GM12878 (cell line): ENCODE measurements around the gene MRPS21. TPM values are rescaled to one million over a fixed set of nuclear protein-coding genes. Genes with fewer than 3 reads are reported as not detected.

Source experiments
- ATAC-seq: fragments of 200-7000 bp; cut with Tn5 transposase; 3 replicates; pipeline ENCODE4 v1.9.1; 2020; ENCODE audit warnings: mild to moderate bottlenecking, moderate library complexity
- BruUV-seq: library from RNA; stranded (reverse); fragments of 400-500 nt; replicated peaks from 2 replicates; lab custom pipeline; 2021; lab: Mats Ljungman, UMichigan
- CTCF ChIA-PET: fragments of 300-600 bp; sonication (Branson Sonifier 250); formaldehyde crosslinking; extraction: SDS; loops from one replicate; lab custom pipeline; 2021; ENCODE audit warnings: inconsistent platforms; lab: Yijun Ruan, JAX
- POLR2A ChIA-PET: fragments of 350-600 bp; formaldehyde crosslinking; extraction: SDS; loops from one replicate; lab custom pipeline; 2021; ENCODE audit warnings: inconsistent platforms; lab: Charles Lee
- RAD21 ChIA-PET: fragments of 300-600 bp; sonication (Branson Sonifier 250); formaldehyde crosslinking; loops from one replicate; lab custom pipeline; 2023; ENCODE audit warnings: antibody characterized with exemption; ENCODE audit not compliant: unreplicated experiment; lab: Charles Lee
- SMC1A ChIA-PET: fragments of 300-600 bp; sonication (Branson Sonifier 250); formaldehyde crosslinking; loops from one replicate; lab custom pipeline; 2023; ENCODE audit not compliant: unreplicated experiment, uncharacterized antibody; lab: Charles Lee
- DNase-seq: peaks from one replicate; pipeline ENCODE4 v3.0.0-alpha.2; 2011; ENCODE audit warnings: low read depth, low spot score
- FAIRE-seq: peaks from 3 replicates; lab custom pipeline; 2011; peaks lifted over from hg19 to GRCh38; lab: Jason Lieb, UNC
- H2AFZ ChIP-seq: 2 replicates; pipeline ENCODE4 v1.6.0; 2011; ENCODE audit warnings: low read depth, low read length, control low read depth; ENCODE audit not compliant: control insufficient read depth
- H3K27ac ChIP-seq: 2 replicates; pipeline ENCODE4 v1.5.1; 2011; ENCODE audit warnings: control low read depth; ENCODE audit not compliant: control insufficient read depth, insufficient read depth
- H3K27me3 ChIP-seq, 2 experiments: replicated peaks in 1 of 2; 2 replicates each; pipeline versions ENCODE4 v1.6.0 to v1.6.1; 2011; ENCODE audit warnings: low read length in 1 of 2; ENCODE audit not compliant: control insufficient read depth in 2 of 2, insufficient read depth in 2 of 2
- H3K36me3 ChIP-seq, 2 experiments: 2 replicates each; pipeline ENCODE4 v1.5.1; 2011; ENCODE audit warnings: low read length in 1 of 2; ENCODE audit not compliant: control insufficient read depth in 2 of 2, insufficient read depth in 2 of 2
- H3K4me1 ChIP-seq: 2 replicates; pipeline ENCODE4 v1.6.1; 2011; ENCODE audit warnings: mild to moderate bottlenecking, low read length, moderate library complexity, mixed read lengths; ENCODE audit not compliant: control insufficient read depth, insufficient read depth
- H3K4me2 ChIP-seq: 2 replicates; pipeline ENCODE4 v1.6.0; 2011; ENCODE audit warnings: control low read depth; ENCODE audit not compliant: control insufficient read depth, insufficient read depth
- H3K4me3 ChIP-seq: fragments of 200-600 bp; sonication (generic); 2 replicates; pipeline ENCODE4 v1.5.1; 2016
- H3K79me2 ChIP-seq: 2 replicates; pipeline ENCODE4 v1.6.0; 2011; ENCODE audit warnings: low read length; ENCODE audit not compliant: control insufficient read depth, insufficient read depth
- H3K9ac ChIP-seq: 2 replicates; pipeline ENCODE4 v1.8.0; 2011; ENCODE audit warnings: low read length, control low read depth, mixed read lengths; ENCODE audit not compliant: control insufficient read depth, insufficient read depth
- H3K9me3 ChIP-seq: replicated peaks from 3 replicates; pipeline ENCODE4 v1.5.1; 2011; ENCODE audit warnings: mild to moderate bottlenecking, low read length; ENCODE audit not compliant: control insufficient read depth, insufficient read depth
- H4K20me1 ChIP-seq: 2 replicates; pipeline ENCODE4 v1.6.0; 2011; ENCODE audit not compliant: control insufficient read depth, insufficient read depth
- JUND ChIP-seq: IDR thresholded peaks from 2 replicates; pipeline ENCODE4 v1.6.1; 2012; ENCODE audit warnings: low read depth, mild to moderate bottlenecking, low read length, improper control_type of control experiment, moderate library complexity
- WGBS: methylation state at CpG from one replicate; pipeline ENCODE4 v1.1.6; 2016; ENCODE audit warnings: low lambda C conversion rate; ENCODE audit not compliant: insufficient replicate concordance, insufficient coverage; ENCODE audit errors: missing lambda C conversion rate; 5-methylcytosine and 5-hydroxymethylcytosine counted together
- in situ Hi-C: fragments of 300-500 bp; cut with MboI; formaldehyde crosslinking; loops from 9 replicates; pipeline ENCODE4 v1.14.3; 2018; ENCODE audit warnings: mixed read lengths
- intact Hi-C: fragments of 100-400 bp; cut with micrococcal nuclease; formaldehyde crosslinking; loops from one replicate; pipeline ENCODE4 v1.14.2; 2022; ENCODE audit not compliant: unreplicated experiment
- polyA plus RNA-seq, 11 experiments: library from polyadenylated mRNA; depleted of rRNA in 4 of 11; unstranded in 6 of 11; stranded (reverse) in 5 of 11; fragments of >200 nt; fragmentation: Nextera tagmentation in 4 of 11; fragmentation: Illumina TruSeq in 1 of 11; extraction: Ambion mirVana in 4 of 11; extraction: Trizol in 1 of 11; gene quantifications; 1 replicate in 1 of 11; 2 replicates in 10 of 11; pipeline versions ENCODE4 v1.2.1 to v1.2.3, GENCODE V29; 2011 to 2016; ENCODE audit warnings: inconsistent platforms in 2 of 11, missing spikeins in 2 of 11, low read depth in 1 of 11
- total RNA-seq, 4 experiments: library from RNA; depleted of rRNA in 3 of 4; stranded (reverse); fragments of >200 nt in 3 of 4; fragmentation: Illumina TruSeq in 1 of 4; extraction: Trizol in 1 of 4; gene quantifications; 2 replicates each; pipeline versions ENCODE4 v1.2.1 to v1.2.3, GENCODE V29; 2013 to 2021
- TF ChIP-seq, protein P1 (sequence below): fragments of 450-650 bp; formaldehyde crosslinking; IDR thresholded peaks from 2 replicates; pipeline ENCODE4 v1.4.0; 2020; ENCODE audit warnings: mild to moderate bottlenecking, moderate library complexity
- TF ChIP-seq, protein P2 (sequence below): fragments of 150-350 bp; IDR thresholded peaks from 2 replicates; pipeline ENCODE4 v1.6.1; 2016; ENCODE audit warnings: low read depth, low read length

Gene MRPS21
- total and polyA plus RNA-seq, 10 of the 15 experiments (the other 5 are each of a cell fraction or from before 2014, with no cell fraction given), result 69.4 to 275 (median 103) TPM

DNA sequence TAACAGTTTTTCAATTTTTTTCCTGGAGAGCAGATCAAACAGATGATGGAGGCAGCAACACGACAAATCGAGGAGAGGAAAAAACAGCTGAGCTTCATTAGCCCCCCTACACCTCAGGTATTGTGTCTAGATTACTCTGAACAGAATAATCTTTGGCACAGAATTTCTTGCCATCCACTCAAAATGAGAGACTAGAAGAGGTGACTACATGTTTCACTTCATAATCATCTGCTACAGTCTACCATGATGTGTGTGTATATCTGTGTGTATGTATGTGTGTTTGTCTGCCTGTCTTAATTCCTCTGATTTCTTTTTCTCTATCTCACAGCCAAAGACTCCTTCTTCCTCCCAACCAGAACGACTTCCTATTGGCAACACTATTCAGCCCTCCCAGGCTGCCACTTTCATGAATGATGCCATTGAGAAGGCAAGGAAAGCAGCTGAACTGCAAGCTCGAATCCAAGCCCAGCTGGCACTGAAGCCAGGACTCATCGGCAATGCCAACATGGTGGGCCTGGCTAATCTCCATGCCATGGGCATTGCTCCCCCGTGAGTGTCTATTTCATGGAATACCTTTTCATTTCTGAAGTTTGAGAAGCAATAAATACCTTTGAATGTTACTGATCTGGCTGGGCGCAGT is 39.1 kb downstream of the MRPS21 start:
- Histone ChIP-seq H3K27ac (no peak overlapping the region), H3K4me1 (no peaks in the 10 kb centered on the region), H3K9me3 (no peaks in the 10 kb centered on the region), H3K9ac (no peak overlapping the region), H3K36me3 (peaks cover 8 to 44% of the 10 kb centered on the region in 2 experiments), H2AFZ (no peak overlapping the region), H3K79me2 (no peaks in the 10 kb centered on the region; the same call in 1 of the 2 replicates), H3K4me3 (no peak overlapping the region), H4K20me1 (no peaks in the 10 kb centered on the region), H3K27me3 (no peaks in the 10 kb centered on the region), H3K4me2 (no peak overlapping the region)
- intact Hi-C loops (no loop called here), in situ Hi-C loops (no loop called here)
- ATAC-seq (no peak), FAIRE-seq (no peak), DNase-seq (no peak)
- CTCF ChIA-PET, result no interaction called here
- POLR2A ChIA-PET, result no interaction called here
- no TSS peak for BruUV-seq
- 89% methylated on average over 7 of the region's 7 CpGs for WGBS
- SMC1A ChIA-PET, result no interaction called here
- TF ChIP-seq JUND, result no peak
- RAD21 ChIA-PET, result no interaction called here

- no peaks in the 10 kb centered on the region for H4K20me1 ChIP-seq
- no peaks in the 10 kb centered on the region for H3K27me3 ChIP-seq
- H3K9me3 ChIP-seq, result no peaks in the 10 kb centered on the region
- H3K4me2 ChIP-seq, result no peak overlapping the region
- POLR2A ChIA-PET, result no interaction called here
- no peaks in the 10 kb centered on the region for H3K4me1 ChIP-seq
- intact Hi-C loops (no loop called here), in situ Hi-C loops (no loop called here)
- SMC1A ChIA-PET, result interaction anchor here (0.6 kb wide), 1 partner anchor 635 kb away, joined by 3 read pairs; no protein-coding TSS in a partner anchor
- CTCF ChIA-PET, result interaction anchor here (0.6 kb wide), 1 partner anchor 91 kb away, joined by 3 read pairs; no protein-coding TSS in a partner anchor
- no peak overlapping the region for H3K9ac ChIP-seq
- no peak overlapping the region for H3K4me3 ChIP-seq
- RAD21 ChIA-PET, result no interaction called here
- no TSS peak for BruUV-seq
- no peak for FAIRE-seq
- no peaks in the 10 kb centered on the region for H3K79me2 ChIP-seq
- WGBS, result 96% methylated on average over 4 of the region's 4 CpGs
- H3K27ac ChIP-seq, result no peak overlapping the region
- DNase-seq, result no peak
- no peak overlapping the region for H2AFZ ChIP-seq
- H3K36me3 ChIP-seq, result peaks cover 6 to 7% of the 10 kb centered on the region in 2 experiments; a peak in 3 of 4 replicates
- ATAC-seq, result no peak
- TF ChIP-seq, protein P1, sequence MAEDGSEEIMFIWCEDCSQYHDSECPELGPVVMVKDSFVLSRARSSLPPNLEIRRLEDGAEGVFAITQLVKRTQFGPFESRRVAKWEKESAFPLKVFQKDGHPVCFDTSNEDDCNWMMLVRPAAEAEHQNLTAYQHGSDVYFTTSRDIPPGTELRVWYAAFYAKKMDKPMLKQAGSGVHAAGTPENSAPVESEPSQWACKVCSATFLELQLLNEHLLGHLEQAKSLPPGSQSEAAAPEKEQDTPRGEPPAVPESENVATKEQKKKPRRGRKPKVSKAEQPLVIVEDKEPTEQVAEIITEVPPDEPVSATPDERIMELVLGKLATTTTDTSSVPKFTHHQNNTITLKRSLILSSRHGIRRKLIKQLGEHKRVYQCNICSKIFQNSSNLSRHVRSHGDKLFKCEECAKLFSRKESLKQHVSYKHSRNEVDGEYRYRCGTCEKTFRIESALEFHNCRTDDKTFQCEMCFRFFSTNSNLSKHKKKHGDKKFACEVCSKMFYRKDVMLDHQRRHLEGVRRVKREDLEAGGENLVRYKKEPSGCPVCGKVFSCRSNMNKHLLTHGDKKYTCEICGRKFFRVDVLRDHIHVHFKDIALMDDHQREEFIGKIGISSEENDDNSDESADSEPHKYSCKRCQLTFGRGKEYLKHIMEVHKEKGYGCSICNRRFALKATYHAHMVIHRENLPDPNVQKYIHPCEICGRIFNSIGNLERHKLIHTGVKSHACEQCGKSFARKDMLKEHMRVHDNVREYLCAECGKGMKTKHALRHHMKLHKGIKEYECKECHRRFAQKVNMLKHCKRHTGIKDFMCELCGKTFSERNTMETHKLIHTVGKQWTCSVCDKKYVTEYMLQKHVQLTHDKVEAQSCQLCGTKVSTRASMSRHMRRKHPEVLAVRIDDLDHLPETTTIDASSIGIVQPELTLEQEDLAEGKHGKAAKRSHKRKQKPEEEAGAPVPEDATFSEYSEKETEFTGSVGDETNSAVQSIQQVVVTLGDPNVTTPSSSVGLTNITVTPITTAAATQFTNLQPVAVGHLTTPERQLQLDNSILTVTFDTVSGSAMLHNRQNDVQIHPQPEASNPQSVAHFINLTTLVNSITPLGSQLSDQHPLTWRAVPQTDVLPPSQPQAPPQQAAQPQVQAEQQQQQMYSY (CRISPR knock-in tag), result no peak
- TF ChIP-seq, protein P2, sequence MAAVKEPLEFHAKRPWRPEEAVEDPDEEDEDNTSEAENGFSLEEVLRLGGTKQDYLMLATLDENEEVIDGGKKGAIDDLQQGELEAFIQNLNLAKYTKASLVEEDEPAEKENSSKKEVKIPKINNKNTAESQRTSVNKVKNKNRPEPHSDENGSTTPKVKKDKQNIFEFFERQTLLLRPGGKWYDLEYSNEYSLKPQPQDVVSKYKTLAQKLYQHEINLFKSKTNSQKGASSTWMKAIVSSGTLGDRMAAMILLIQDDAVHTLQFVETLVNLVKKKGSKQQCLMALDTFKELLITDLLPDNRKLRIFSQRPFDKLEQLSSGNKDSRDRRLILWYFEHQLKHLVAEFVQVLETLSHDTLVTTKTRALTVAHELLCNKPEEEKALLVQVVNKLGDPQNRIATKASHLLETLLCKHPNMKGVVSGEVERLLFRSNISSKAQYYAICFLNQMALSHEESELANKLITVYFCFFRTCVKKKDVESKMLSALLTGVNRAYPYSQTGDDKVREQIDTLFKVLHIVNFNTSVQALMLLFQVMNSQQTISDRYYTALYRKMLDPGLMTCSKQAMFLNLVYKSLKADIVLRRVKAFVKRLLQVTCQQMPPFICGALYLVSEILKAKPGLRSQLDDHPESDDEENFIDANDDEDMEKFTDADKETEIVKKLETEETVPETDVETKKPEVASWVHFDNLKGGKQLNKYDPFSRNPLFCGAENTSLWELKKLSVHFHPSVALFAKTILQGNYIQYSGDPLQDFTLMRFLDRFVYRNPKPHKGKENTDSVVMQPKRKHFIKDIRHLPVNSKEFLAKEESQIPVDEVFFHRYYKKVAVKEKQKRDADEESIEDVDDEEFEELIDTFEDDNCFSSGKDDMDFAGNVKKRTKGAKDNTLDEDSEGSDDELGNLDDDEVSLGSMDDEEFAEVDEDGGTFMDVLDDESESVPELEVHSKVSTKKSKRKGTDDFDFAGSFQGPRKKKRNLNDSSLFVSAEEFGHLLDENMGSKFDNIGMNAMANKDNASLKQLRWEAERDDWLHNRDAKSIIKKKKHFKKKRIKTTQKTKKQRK, result no peak
Measured at GRCh38 chr1:150346316-150346715, 52.7 kb downstream of the MRPS21 start.
